MM.1S (cell line): ENCODE results near the gene ASTE1.

Source experiments
- DNase-seq: peaks from one replicate; pipeline ENCODE4 v3.0.0-alpha.2; 2015
- H2AFZ ChIP-seq: fragments of 300-600 bp; sonication (generic); 2 replicates; pipeline ENCODE4 v1.6.0; 2016; ENCODE audit warnings: antibody characterized with exemption, low read length
- H3F3A ChIP-seq: fragments of 300-600 bp; sonication (generic); 2 replicates; pipeline ENCODE4 v1.6.1; 2016; ENCODE audit warnings: mild to moderate bottlenecking, antibody characterized with exemption, low read length, moderate library complexity, mixed read lengths; ENCODE audit not compliant: insufficient read depth
- H3K27ac ChIP-seq: fragments of 300-600 bp; sonication (generic); 2 replicates; pipeline ENCODE4 v1.5.1; 2016; ENCODE audit warnings: mild to moderate bottlenecking, low read length
- H3K27me3 ChIP-seq: fragments of 300-600 bp; sonication (generic); replicated peaks from 2 replicates; pipeline ENCODE4 v1.6.0; 2016; ENCODE audit warnings: low read length; ENCODE audit not compliant: insufficient read depth
- H3K36me3 ChIP-seq: fragments of 300-600 bp; sonication (generic); replicated peaks from 2 replicates; pipeline ENCODE4 v1.6.1; 2016; ENCODE audit warnings: mild to moderate bottlenecking, low read length, mixed read lengths; ENCODE audit not compliant: insufficient read depth
- H3K4me1 ChIP-seq: fragments of 300-600 bp; sonication (generic); 2 replicates; pipeline ENCODE4 v1.6.1; 2016; ENCODE audit warnings: low read length, mixed read lengths
- H3K4me2 ChIP-seq: fragments of 300-600 bp; sonication (generic); 2 replicates; pipeline ENCODE4 v1.6.0; 2016; ENCODE audit warnings: low read depth, low read length
- H3K4me3 ChIP-seq: fragments of 300-600 bp; sonication (generic); 2 replicates; pipeline ENCODE4 v1.5.1; 2016; ENCODE audit warnings: low read length, mixed read lengths
- H3K79me2 ChIP-seq: fragments of 300-600 bp; sonication (generic); 2 replicates; pipeline ENCODE4 v1.6.1; 2016; ENCODE audit warnings: mixed run types, low read length, mixed read lengths
- H3K9ac ChIP-seq: fragments of 300-600 bp; sonication (generic); 2 replicates; pipeline ENCODE4 v1.6.1; 2016; ENCODE audit warnings: low read length, mixed read lengths
- H3K9me2 ChIP-seq: fragments of 300-600 bp; sonication (generic); replicated peaks from 2 replicates; pipeline ENCODE4 v1.6.1; 2016; ENCODE audit warnings: mild to moderate bottlenecking, low read length, mixed read lengths; ENCODE audit not compliant: insufficient read depth
- H3K9me3 ChIP-seq: fragments of 300-600 bp; sonication (generic); replicated peaks from 2 replicates; pipeline ENCODE4 v1.6.1; 2016; ENCODE audit warnings: mild to moderate bottlenecking, low read length, mixed read lengths; ENCODE audit not compliant: insufficient read depth
- H4K20me1 ChIP-seq: fragments of 300-600 bp; sonication (generic); 2 replicates; pipeline ENCODE4 v1.6.1; 2016; ENCODE audit warnings: mild to moderate bottlenecking, low read length, moderate library complexity, mixed read lengths; ENCODE audit not compliant: insufficient read depth
- EZH2 ChIP-seq: fragments of 300-600 bp; sonication (generic); optimal IDR thresholded peaks from 2 replicates; pipeline ENCODE3; 2017; ENCODE audit warnings: low read depth, mild to moderate bottlenecking, antibody characterized with exemption, low read length, mixed read lengths
- EZH2phosphoT487 ChIP-seq: fragments of 300-600 bp; sonication (generic); IDR thresholded peaks from 2 replicates; pipeline ENCODE4 v1.6.1; 2018; ENCODE audit warnings: antibody characterized with exemption, low read length
- TF ChIP-seq, protein P1 (sequence below): fragments of 300-600 bp; sonication (generic); IDR thresholded peaks from 2 replicates; pipeline ENCODE4 v1.5.1; 2016; ENCODE audit warnings: antibody characterized with exemption, low read length, mixed read lengths

The ASTE1 gene

DNA sequence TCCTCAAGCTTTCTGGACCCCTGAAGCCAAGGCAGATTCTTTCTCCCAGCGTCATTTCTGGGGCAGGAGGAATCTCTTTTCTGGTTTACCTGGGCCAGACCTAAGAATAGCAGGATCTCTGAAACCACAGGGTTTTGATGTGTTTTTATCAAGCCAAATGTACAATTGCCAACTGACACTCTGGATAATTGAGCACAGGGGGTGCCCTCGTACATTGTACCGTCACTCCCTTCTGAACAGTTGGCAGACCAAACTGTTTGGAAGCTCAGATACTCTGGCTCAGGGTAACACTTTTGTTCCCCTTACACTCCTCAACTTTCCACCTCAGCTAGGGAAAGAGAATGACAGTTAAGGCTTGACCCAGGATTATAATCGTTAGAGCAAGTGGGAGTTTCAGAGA, 49.9 kb downstream of the ASTE1 start:
- no peaks in the 10 kb centered on the region for H3K9me2 ChIP-seq
- no peaks in the 10 kb centered on the region for H3F3A ChIP-seq
- H3K4me2 ChIP-seq: no peak overlapping the region
- no peaks in the 10 kb centered on the region for H3K79me2 ChIP-seq
- H3K4me3 ChIP-seq: no peak overlapping the region
- no peak overlapping the region for H3K27ac ChIP-seq
- no peak for TF ChIP-seq EZH2
- TF ChIP-seq, protein P1, sequence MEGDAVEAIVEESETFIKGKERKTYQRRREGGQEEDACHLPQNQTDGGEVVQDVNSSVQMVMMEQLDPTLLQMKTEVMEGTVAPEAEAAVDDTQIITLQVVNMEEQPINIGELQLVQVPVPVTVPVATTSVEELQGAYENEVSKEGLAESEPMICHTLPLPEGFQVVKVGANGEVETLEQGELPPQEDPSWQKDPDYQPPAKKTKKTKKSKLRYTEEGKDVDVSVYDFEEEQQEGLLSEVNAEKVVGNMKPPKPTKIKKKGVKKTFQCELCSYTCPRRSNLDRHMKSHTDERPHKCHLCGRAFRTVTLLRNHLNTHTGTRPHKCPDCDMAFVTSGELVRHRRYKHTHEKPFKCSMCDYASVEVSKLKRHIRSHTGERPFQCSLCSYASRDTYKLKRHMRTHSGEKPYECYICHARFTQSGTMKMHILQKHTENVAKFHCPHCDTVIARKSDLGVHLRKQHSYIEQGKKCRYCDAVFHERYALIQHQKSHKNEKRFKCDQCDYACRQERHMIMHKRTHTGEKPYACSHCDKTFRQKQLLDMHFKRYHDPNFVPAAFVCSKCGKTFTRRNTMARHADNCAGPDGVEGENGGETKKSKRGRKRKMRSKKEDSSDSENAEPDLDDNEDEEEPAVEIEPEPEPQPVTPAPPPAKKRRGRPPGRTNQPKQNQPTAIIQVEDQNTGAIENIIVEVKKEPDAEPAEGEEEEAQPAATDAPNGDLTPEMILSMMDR: no peak
- TF ChIP-seq EZH2phosphoT487: no peak
- H2AFZ ChIP-seq: no peak overlapping the region
- H3K27me3 ChIP-seq: no peaks in the 10 kb centered on the region
- H3K9ac ChIP-seq: no peak overlapping the region
- no peaks in the 10 kb centered on the region for H3K4me1 ChIP-seq
- no peaks in the 10 kb centered on the region; the same call in 1 of the 2 replicates for H4K20me1 ChIP-seq
- DNase-seq: no peak
- H3K36me3 ChIP-seq: no peaks in the 10 kb centered on the region
- H3K9me3 ChIP-seq: no peaks in the 10 kb centered on the region

DNA sequence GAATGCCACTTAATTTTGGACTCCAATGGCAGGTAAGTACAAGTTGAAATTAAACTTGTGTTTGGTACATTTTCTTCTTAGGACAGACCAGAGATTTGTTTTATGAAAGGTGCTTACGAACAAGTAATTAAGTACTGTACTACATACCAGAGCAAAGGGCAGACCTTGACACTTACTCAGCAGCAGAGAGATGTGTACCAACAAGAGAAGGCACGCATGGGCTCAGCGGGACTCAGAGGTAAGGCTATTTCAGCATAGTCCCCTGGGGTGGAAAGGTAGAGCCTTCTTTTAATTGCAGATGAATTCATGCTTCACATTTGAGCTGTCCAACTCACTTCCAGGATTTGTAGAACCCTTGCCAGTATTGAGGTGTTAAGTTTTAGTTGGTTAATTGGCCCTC, 51.4 kb downstream of the ASTE1 start:
- Histone ChIP-seq H3K4me2 (no peak overlapping the region), H3K27ac (no peak overlapping the region), H3K36me3 (no peaks in the 10 kb centered on the region), H3K4me1 (no peaks in the 10 kb centered on the region), H4K20me1 (no peaks in the 10 kb centered on the region), H3K9ac (no peak overlapping the region), H3F3A (no peaks in the 10 kb centered on the region), H3K9me3 (no peaks in the 10 kb centered on the region), H3K27me3 (no peaks in the 10 kb centered on the region), H3K9me2 (no peaks in the 10 kb centered on the region), H2AFZ (no peak overlapping the region), H3K4me3 (no peak overlapping the region), H3K79me2 (no peaks in the 10 kb centered on the region)
- TF ChIP-seq, protein P1: no peak
- TF ChIP-seq EZH2phosphoT487: no peak
- no peak for TF ChIP-seq EZH2
- DNase-seq: no peak

GRCh38 chr3:130974201-130974600, 52.4 kb downstream of the ASTE1 start:
- H3K9me3 ChIP-seq: no peaks in the 10 kb centered on the region
- no peaks in the 10 kb centered on the region for H3K79me2 ChIP-seq
- DNase-seq: no peak
- H3K4me1 ChIP-seq: no peaks in the 10 kb centered on the region
- H3K27ac ChIP-seq: no peak overlapping the region
- H3K36me3 ChIP-seq: no peaks in the 10 kb centered on the region
- no peaks in the 10 kb centered on the region for H3F3A ChIP-seq
- H4K20me1 ChIP-seq: no peaks in the 10 kb centered on the region
- TF ChIP-seq EZH2 (no peak), EZH2phosphoT487 (no peak)
- TF ChIP-seq, protein P1: no peak
- H3K9me2 ChIP-seq: no peaks in the 10 kb centered on the region
- H3K9ac ChIP-seq: no peak overlapping the region
- no peak overlapping the region for H3K4me3 ChIP-seq
- no peaks in the 10 kb centered on the region for H3K27me3 ChIP-seq
- no peak overlapping the region for H3K4me2 ChIP-seq
- no peak overlapping the region for H2AFZ ChIP-seq
